Measurements from ENCODE around the gene PDS5A. TPM values are rescaled to one million over a fixed set of nuclear protein-coding genes. Genes with fewer than 3 reads are reported as not detected.
"Not testable (repeated sequence)": the region's sequence is repeated elsewhere in the genome, so short reads cannot be mapped to it uniquely, and the experiment has no call there.

The PDS5A gene
- total and polyA plus RNA-seq, 4 donors: 21.2 to 121 (median 42.3) TPM

- peaks cover 7 to 32% (median 13%) of the 10 kb centered on the region in 4 donors for H3K36me3 ChIP-seq (ENCODE audit: control insufficient read depth in 4 of 4, insufficient read depth in 4 of 4, low read length in 4 of 4)
- no peak for TF ChIP-seq CTCF (IDR thresholded peaks at IDR 0.05; ENCODE audit: control extremely low read depth, extremely low read depth)
- no peak overlapping the region for H3K4me3 ChIP-seq
- ATAC-seq (ENCODE audit: insufficient read depth, low FRiP score): no peak
- peaks cover 0 to 1% (median 0%) of the 10 kb centered on the region in 5 donors for H3K4me1 ChIP-seq (ENCODE audit: control insufficient read depth in 5 of 5, insufficient read depth in 5 of 5, low read length in 5 of 5)
- no peak for DNase-seq
- no peak overlapping the region for H3K9ac ChIP-seq (ENCODE audit: insufficient read depth in 1 of 2, low read length in 2 of 2)
- H3K27me3 ChIP-seq (ENCODE audit: control insufficient read depth in 3 of 3, insufficient read depth in 3 of 3, low read length in 2 of 3): no peaks in the 10 kb centered on the region
- H3K9me3 ChIP-seq (ENCODE audit: control insufficient read depth in 4 of 4, insufficient read depth in 3 of 4, low read length in 3 of 4): peaks cover 0 to 2% (median 0%) of the 10 kb centered on the region in 4 donors
- no peak overlapping the region for H3K27ac ChIP-seq (ENCODE audit: low read depth in 1 of 2, low read length in 1 of 2)
Measured at GRCh38 chr4:39850727-39851126, 127.0 kb downstream of the PDS5A start.

DNA sequence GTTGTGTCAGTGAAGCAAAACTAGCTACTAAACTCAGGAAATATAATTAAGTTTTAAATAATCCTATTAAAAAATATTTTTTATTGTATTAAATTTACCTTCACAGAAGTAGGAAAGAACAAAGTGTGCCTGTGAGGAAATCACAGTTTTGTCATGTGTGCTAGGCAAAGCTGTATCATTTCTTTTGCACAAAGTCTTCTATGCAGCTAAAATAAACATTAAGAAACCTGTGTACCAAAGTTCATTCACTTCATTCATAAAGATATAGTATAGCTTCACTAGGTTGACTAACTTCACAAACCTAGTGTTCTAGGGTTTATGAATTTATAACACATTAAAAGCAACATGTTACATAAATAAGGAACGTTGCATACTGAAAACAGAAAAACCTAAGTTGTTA, 131.0 kb downstream of the PDS5A start:
- H3K9me3 ChIP-seq (ENCODE audit: control insufficient read depth in 4 of 4, insufficient read depth in 3 of 4, low read length in 3 of 4): no peaks in the 10 kb centered on the region
- H3K4me1 ChIP-seq (ENCODE audit: control insufficient read depth in 5 of 5, insufficient read depth in 5 of 5, low read length in 5 of 5): peaks cover 0 to 1% (median 0%) of the 10 kb centered on the region in 5 donors
- no peak for TF ChIP-seq CTCF (IDR thresholded peaks at IDR 0.05; ENCODE audit: control extremely low read depth, extremely low read depth)
- ATAC-seq (ENCODE audit: insufficient read depth, low FRiP score) (no peak), DNase-seq (no peak)
- no peak overlapping the region for H3K9ac ChIP-seq (ENCODE audit: insufficient read depth in 1 of 2, low read length in 2 of 2)
- peaks cover 6 to 39% (median 10%) of the 10 kb centered on the region in 4 donors for H3K36me3 ChIP-seq (ENCODE audit: control insufficient read depth in 4 of 4, insufficient read depth in 4 of 4, low read length in 4 of 4)
- no peak overlapping the region for H3K27ac ChIP-seq (ENCODE audit: low read depth in 1 of 2, low read length in 1 of 2)
- no peak overlapping the region for H3K4me3 ChIP-seq
- no peaks in the 10 kb centered on the region for H3K27me3 ChIP-seq (ENCODE audit: control insufficient read depth in 3 of 3, insufficient read depth in 3 of 3, low read length in 2 of 3)
- WGBS, 2 donors: 78 to 91% methylated on average over 1 of the region's 1 CpG

GRCh38 chr4:39846120-39846519, 131.6 kb downstream of the PDS5A start:
- ATAC-seq (ENCODE audit: insufficient read depth, low FRiP score) (no peak), DNase-seq (no peak)
- Histone ChIP-seq H3K9ac (ENCODE audit: insufficient read depth in 1 of 2, low read length in 2 of 2) (no peak overlapping the region), H3K9me3 (ENCODE audit: control insufficient read depth in 4 of 4, insufficient read depth in 3 of 4, low read length in 3 of 4) (no peaks in the 10 kb centered on the region), H3K4me1 (ENCODE audit: control insufficient read depth in 5 of 5, insufficient read depth in 5 of 5, low read length in 5 of 5) (peaks cover 0 to 1% (median 0%) of the 10 kb centered on the region in 5 donors), H3K36me3 (ENCODE audit: control insufficient read depth in 4 of 4, insufficient read depth in 4 of 4, low read length in 4 of 4) (peaks cover 8 to 40% (median 13%) of the 10 kb centered on the region in 4 donors), H3K4me3 (no peak overlapping the region), H3K27ac (ENCODE audit: low read depth in 1 of 2, low read length in 1 of 2) (no peak overlapping the region), H3K27me3 (ENCODE audit: control insufficient read depth in 3 of 3, insufficient read depth in 3 of 3, low read length in 2 of 3) (no peaks in the 10 kb centered on the region)
- 94% methylated on average over 12 of the region's 12 CpGs for WGBS, 2 donors
- TF ChIP-seq CTCF (IDR thresholded peaks at IDR 0.05; ENCODE audit: control extremely low read depth, extremely low read depth): no peak

DNA sequence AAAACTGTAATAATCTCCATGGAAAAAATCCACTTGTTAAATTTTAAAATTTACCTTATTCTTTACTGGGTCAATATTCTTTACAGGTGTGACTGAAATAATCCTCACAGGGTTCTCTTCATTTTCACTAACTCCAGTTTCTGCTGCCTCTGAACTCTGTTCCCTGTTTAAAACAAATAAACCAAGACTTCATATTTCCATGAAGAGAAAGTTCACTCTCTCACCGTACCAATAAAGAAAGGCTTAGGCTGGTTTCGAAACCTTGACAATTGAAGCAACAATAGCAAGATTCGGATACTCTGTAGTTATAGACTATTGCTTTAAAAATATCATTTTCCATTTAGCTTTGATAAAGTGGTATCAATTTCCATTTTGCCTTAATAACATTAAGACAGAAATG, 135.8 kb downstream of the PDS5A start:
- Histone ChIP-seq H3K4me1 (ENCODE audit: control insufficient read depth in 5 of 5, insufficient read depth in 5 of 5, low read length in 5 of 5) (peaks cover 0 to 1% (median 0%) of the 10 kb centered on the region in 5 donors), H3K9me3 (ENCODE audit: control insufficient read depth in 4 of 4, insufficient read depth in 3 of 4, low read length in 3 of 4) (no peaks in the 10 kb centered on the region), H3K4me3 (no peak overlapping the region), H3K27ac (ENCODE audit: low read depth in 1 of 2, low read length in 1 of 2) (no peak overlapping the region), H3K27me3 (ENCODE audit: control insufficient read depth in 3 of 3, insufficient read depth in 3 of 3, low read length in 2 of 3) (no peaks in the 10 kb centered on the region), H3K36me3 (ENCODE audit: control insufficient read depth in 4 of 4, insufficient read depth in 4 of 4, low read length in 4 of 4) (peaks cover 24 to 46% (median 28%) of the 10 kb centered on the region in 4 donors), H3K9ac (ENCODE audit: insufficient read depth in 1 of 2, low read length in 2 of 2) (no peak overlapping the region)
- TF ChIP-seq CTCF (IDR thresholded peaks at IDR 0.05; ENCODE audit: control extremely low read depth, extremely low read depth): no peak
- WGBS, 2 donors: 96 to 98% methylated on average over 3 of the region's 3 CpGs
- ATAC-seq (ENCODE audit: insufficient read depth, low FRiP score): no peak
- no peak for DNase-seq

- not testable (repeated sequence) for ATAC-seq (ENCODE audit: insufficient read depth, low FRiP score)
- WGBS, 2 donors: 97 to 98% methylated on average over 14 of the region's 14 CpGs
- H3K36me3 ChIP-seq (ENCODE audit: control insufficient read depth in 4 of 4, insufficient read depth in 4 of 4, low read length in 4 of 4): peaks cover 24 to 50% (median 32%) of the 10 kb centered on the region in 4 donors
Measured at GRCh38 chr4:39840516-39840915, 137.2 kb downstream of the PDS5A start.

More at GRCh38 chr4:39840516-39840915, 137.2 kb downstream of the PDS5A start:
- not testable (repeated sequence) for H3K9ac ChIP-seq (ENCODE audit: insufficient read depth in 1 of 2, low read length in 2 of 2); H3K4me1 ChIP-seq (ENCODE audit: control insufficient read depth in 5 of 5, insufficient read depth in 5 of 5, low read length in 5 of 5); DNase-seq; H3K4me3 ChIP-seq; H3K9me3 ChIP-seq (ENCODE audit: control insufficient read depth in 4 of 4, insufficient read depth in 3 of 4, low read length in 3 of 4); H3K27me3 ChIP-seq (ENCODE audit: control insufficient read depth in 3 of 3, insufficient read depth in 3 of 3, low read length in 2 of 3); H3K27ac ChIP-seq (ENCODE audit: low read depth in 1 of 2, low read length in 1 of 2)
